Kidney epithelial cell (primary cell): ENCODE results near the gene DOCK1. TPM values are rescaled to one million over a fixed set of nuclear protein-coding genes. Genes with fewer than 3 reads are reported as not detected.

ENCODE experiments used
- DNase-seq: peaks from one replicate; pipeline ENCODE4 v3.0.0-alpha.2; 2010; ENCODE audit warnings: low read depth
- H3K27me3 ChIP-seq: 2 replicates; pipeline ENCODE4 v1.6.0; 2011; ENCODE audit warnings: low read length; ENCODE audit not compliant: control insufficient read depth, insufficient read depth
- H3K36me3 ChIP-seq: 2 replicates; pipeline ENCODE4 v1.5.1; 2011; ENCODE audit warnings: low read length; ENCODE audit not compliant: control insufficient read depth, insufficient read depth
- H3K4me3 ChIP-seq: 2 replicates; pipeline ENCODE4 v1.5.1; 2011; ENCODE audit warnings: low read depth, mild to moderate bottlenecking, control low read depth, low read length
- CTCF ChIP-seq: IDR thresholded peaks from 2 replicates; pipeline ENCODE4 v1.5.1; 2011; ENCODE audit warnings: mild to moderate bottlenecking, moderate library complexity, low read length, control low read depth, inconsistent platforms; ENCODE audit not compliant: insufficient read depth, poor library complexity, severe bottlenecking
- total RNA-seq: library from RNA; depleted of rRNA; stranded (reverse); fragments of >200 nt; gene quantifications from 2 replicates; pipeline ENCODE4 v1.2.3, GENCODE V29; 2015

Gene DOCK1
- total RNA-seq, 1 donor from 2014 or later: 39.5 TPM

GRCh38 chr10:127262606-127263005, 357.4 kb downstream of the DOCK1 start:
- no peak overlapping the region for H3K4me3 ChIP-seq
- no peaks in the 10 kb centered on the region for H3K36me3 ChIP-seq
- TF ChIP-seq CTCF: no peak
- no peak for DNase-seq
- H3K27me3 ChIP-seq: no peaks in the 10 kb centered on the region

- no peak for TF ChIP-seq CTCF
- no peaks in the 10 kb centered on the region for H3K27me3 ChIP-seq
- no peak overlapping the region for H3K4me3 ChIP-seq
- H3K36me3 ChIP-seq: no peaks in the 10 kb centered on the region
- no peak for DNase-seq
Measured at GRCh38 chr10:127265288-127265687, 360.1 kb downstream of the DOCK1 start.

- Histone ChIP-seq H3K27me3 (no peaks in the 10 kb centered on the region), H3K4me3 (no peak overlapping the region), H3K36me3 (no peaks in the 10 kb centered on the region)
- TF ChIP-seq CTCF: no peak
- no peak for DNase-seq
Measured at GRCh38 chr10:127266431-127266830, 361.2 kb downstream of the DOCK1 start.

GRCh38 chr10:127267442-127267841, 362.2 kb downstream of the DOCK1 start:
- no peak for DNase-seq
- Histone ChIP-seq H3K4me3 (no peak overlapping the region), H3K36me3 (no peaks in the 10 kb centered on the region), H3K27me3 (no peaks in the 10 kb centered on the region)
- no peak for TF ChIP-seq CTCF

- Histone ChIP-seq H3K27me3 (no peaks in the 10 kb centered on the region), H3K36me3 (no peaks in the 10 kb centered on the region), H3K4me3 (no peak overlapping the region)
- DNase-seq: no peak
- no peak for TF ChIP-seq CTCF
Measured at GRCh38 chr10:127272076-127272475, 366.8 kb downstream of the DOCK1 start.

GRCh38 chr10:127275272-127275671, 370.0 kb downstream of the DOCK1 start:
- Histone ChIP-seq H3K27me3 (no peaks in the 10 kb centered on the region), H3K36me3 (no peaks in the 10 kb centered on the region), H3K4me3 (no peak overlapping the region)
- no peak for DNase-seq
- TF ChIP-seq CTCF: no peak
